Esophagus muscularis mucosa (tissue), 4 donors: Measurements from ENCODE around the gene PRKCE. TPM values are rescaled to one million over a fixed set of nuclear protein-coding genes. Genes with fewer than 3 reads are reported as not detected.

Experiments used
- DNase-seq: peaks from one replicate; pipeline ENCODE4 v3.0.0-alpha.2; 2017; ENCODE audit errors: extremely low spot score
- H3K27ac ChIP-seq, 4 donors: fragments of 200-600 bp; sonication (generic); replicated peaks in 1 of 4; 1 replicate in 3 of 4; 2 replicates in 1 of 4; pipeline ENCODE4 v1.5.1; 2016 to 2019; ENCODE audit warnings: mild to moderate bottlenecking in 1 of 4
- H3K27me3 ChIP-seq, 4 donors: fragments of 200-600 bp; sonication (generic); one replicate each; pipeline versions ENCODE4 v1.5.1 to v1.6.0; 2016 to 2019
- H3K36me3 ChIP-seq, 4 donors: fragments of 200-600 bp; sonication (generic); one replicate each; pipeline ENCODE4 v1.5.1; 2016 to 2019
- H3K4me1 ChIP-seq, 4 donors: fragments of 200-600 bp; sonication (generic); one replicate each; pipeline ENCODE4 v1.5.1; 2016 to 2019
- H3K4me3 ChIP-seq, 4 donors: fragments of 200-600 bp; sonication (generic); 1 replicate in 2 of 4; 2 replicates in 2 of 4; pipeline ENCODE4 v1.5.1; 2016 to 2019; ENCODE audit warnings: mild to moderate bottlenecking in 4 of 4, moderate library complexity in 1 of 4
- H3K9me3 ChIP-seq, 4 donors: fragments of 200-600 bp; sonication (generic); 1 replicate in 3 of 4; 2 replicates in 1 of 4; pipeline ENCODE4 v1.5.1; 2016 to 2019
- EP300 ChIP-seq: sonication (generic); formaldehyde crosslinking; IDR thresholded peaks from one replicate; pipeline ENCODE4 v1.6.1; 2017; ENCODE audit warnings: antibody characterized with exemption
- POLR2A ChIP-seq: fragments of 450-650 bp; IDR thresholded peaks from one replicate; pipeline ENCODE4 v1.6.1; 2017; ENCODE audit warnings: antibody characterized with exemption, moderate library complexity, mild to moderate bottlenecking, low read depth
- POLR2AphosphoS5 ChIP-seq, 2 donors: sonication (generic); formaldehyde crosslinking; IDR thresholded peaks; one replicate each; pipeline ENCODE4 v1.6.1; 2017; ENCODE audit warnings: antibody characterized with exemption in 2 of 2
- WGBS: methylation state at CpG from one replicate; pipeline ENCODE4 v1.1.5; 2018; 5-methylcytosine and 5-hydroxymethylcytosine counted together
- intact Hi-C: fragments of 100-400 bp; cut with DNase I; formaldehyde crosslinking; loops from one replicate; pipeline ENCODE4 v1.15.1; 2023
- total RNA-seq, 4 donors: library from RNA; depleted of rRNA; stranded (reverse); fragments of >200 nt; gene quantifications; one replicate each; pipeline versions ENCODE4 v1.1.0 to v1.2.1, GENCODE V29; 2016
- TF ChIP-seq, protein P1 (sequence below), 3 experiments: fragments of 200-600 bp in 2 of 3; fragments of 450-650 bp in 1 of 3; sonication (generic) in 2 of 3; IDR thresholded peaks; one replicate each; pipeline ENCODE4 v1.5.1; 2017 to 2019; ENCODE audit warnings: antibody characterized with exemption in 3 of 3, mild to moderate bottlenecking in 2 of 3, moderate library complexity in 1 of 3

The PRKCE gene
- total RNA-seq, 4 donors from 2014 or later = 11.6 to 21.1 (median 13.0) TPM

DNA sequence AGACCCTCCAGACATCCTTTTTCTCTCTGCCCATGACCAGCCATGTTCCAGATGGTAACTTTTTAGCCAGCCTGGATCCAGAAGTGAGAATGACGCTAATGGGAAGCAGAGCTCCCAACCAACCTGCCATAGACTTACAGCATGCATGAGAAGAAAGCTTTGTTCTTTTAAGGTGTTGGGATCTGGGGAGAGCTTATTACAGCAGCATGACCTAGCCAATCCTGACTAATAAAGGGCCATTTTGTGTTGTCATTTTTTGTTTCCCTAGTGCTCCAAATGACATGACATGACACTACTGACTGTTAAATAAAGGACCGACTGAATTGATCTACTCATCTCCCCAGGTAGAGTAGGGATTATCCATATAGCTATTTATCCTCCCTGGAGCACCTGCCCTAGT, 5.2 kb upstream of the PRKCE start:
- Histone ChIP-seq H3K36me3 (no peaks in the 10 kb centered on the region), H3K4me3 (no peak overlapping the region), H3K9me3 (no peaks in the 10 kb centered on the region), H3K27ac (no peak overlapping the region), H3K27me3 (peaks cover 0 to 12% (median 0%) of the 10 kb centered on the region in 4 donors), H3K4me1 (peaks cover 22 to 44% (median 39%) of the 10 kb centered on the region in 4 donors)
- DNase-seq = no peak
- TF ChIP-seq POLR2A (no peak), EP300 (no peak), POLR2AphosphoS5 (IDR thresholded peaks at IDR 0.05) (no peak)
- TF ChIP-seq, protein P1, sequence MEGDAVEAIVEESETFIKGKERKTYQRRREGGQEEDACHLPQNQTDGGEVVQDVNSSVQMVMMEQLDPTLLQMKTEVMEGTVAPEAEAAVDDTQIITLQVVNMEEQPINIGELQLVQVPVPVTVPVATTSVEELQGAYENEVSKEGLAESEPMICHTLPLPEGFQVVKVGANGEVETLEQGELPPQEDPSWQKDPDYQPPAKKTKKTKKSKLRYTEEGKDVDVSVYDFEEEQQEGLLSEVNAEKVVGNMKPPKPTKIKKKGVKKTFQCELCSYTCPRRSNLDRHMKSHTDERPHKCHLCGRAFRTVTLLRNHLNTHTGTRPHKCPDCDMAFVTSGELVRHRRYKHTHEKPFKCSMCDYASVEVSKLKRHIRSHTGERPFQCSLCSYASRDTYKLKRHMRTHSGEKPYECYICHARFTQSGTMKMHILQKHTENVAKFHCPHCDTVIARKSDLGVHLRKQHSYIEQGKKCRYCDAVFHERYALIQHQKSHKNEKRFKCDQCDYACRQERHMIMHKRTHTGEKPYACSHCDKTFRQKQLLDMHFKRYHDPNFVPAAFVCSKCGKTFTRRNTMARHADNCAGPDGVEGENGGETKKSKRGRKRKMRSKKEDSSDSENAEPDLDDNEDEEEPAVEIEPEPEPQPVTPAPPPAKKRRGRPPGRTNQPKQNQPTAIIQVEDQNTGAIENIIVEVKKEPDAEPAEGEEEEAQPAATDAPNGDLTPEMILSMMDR (IDR thresholded peaks at IDR 0.05) = no peak
- 81% methylated on average over 2 of the region's 2 CpGs for whole genome bisulfite sequencing
- intact Hi-C loops = loop anchor here (10.0 kb wide), 1 partner anchor 809 kb away; no protein-coding TSS in a partner anchor

- no peak overlapping the region for H3K4me3 ChIP-seq
- H3K27ac ChIP-seq = peak overlapping the region in 1 of 4 donors; percentile 14
- TF ChIP-seq EP300 (no peak), POLR2AphosphoS5 (IDR thresholded peaks at IDR 0.05) (no peak), POLR2A (no peak)
- TF ChIP-seq, protein P1 (IDR thresholded peaks at IDR 0.05) = no peak
- no peak for DNase-seq
- H3K4me1 ChIP-seq = peaks cover 27 to 49% (median 43%) of the 10 kb centered on the region in 4 donors
- no peaks in the 10 kb centered on the region for H3K36me3 ChIP-seq
- intact Hi-C loops = loop anchor here (10.0 kb wide), 1 partner anchor 807 kb away; no protein-coding TSS in a partner anchor
- H3K27me3 ChIP-seq = peaks cover 0 to 5% (median 0%) of the 10 kb centered on the region in 4 donors
- H3K9me3 ChIP-seq = no peaks in the 10 kb centered on the region
- 71% methylated on average over 9 of the region's 9 CpGs for WGBS
These were observed 4.1 kb upstream of the PRKCE start for GRCh38 chr2:45647356-45647755.

DNA sequence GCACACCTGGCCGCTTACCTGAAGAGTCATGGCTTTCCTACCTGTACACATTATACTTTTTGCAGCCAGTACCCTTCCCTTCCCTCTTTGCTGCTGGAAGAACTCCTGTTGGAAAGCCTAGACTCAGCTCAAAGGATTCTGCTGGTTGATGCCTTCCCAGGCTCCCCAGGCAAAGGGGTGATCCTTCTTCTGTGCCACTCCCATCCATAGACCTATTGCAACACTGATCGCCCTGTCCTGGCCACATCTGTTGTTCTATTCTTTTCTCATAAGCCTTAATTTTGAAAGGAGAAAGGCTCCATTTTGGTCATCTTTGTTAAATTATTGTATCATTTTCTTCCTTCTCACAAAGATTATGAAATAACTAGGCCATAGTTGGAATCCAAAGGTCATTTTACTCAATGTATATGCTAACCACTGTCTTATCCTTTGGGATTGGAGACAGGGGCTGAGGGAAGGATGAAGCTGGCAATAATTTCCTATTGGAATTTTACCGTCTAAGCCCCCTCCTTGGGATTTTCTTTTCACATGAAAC, 3.4 kb upstream of the PRKCE start:
- intact Hi-C loops = loop anchor here (1.0 to 10.0 kb wide), 2 partner anchors 124 to 807 kb away; no protein-coding TSS in a partner anchor
- Histone ChIP-seq H3K27me3 (peaks cover 0 to under 1% (median 0%) of the 10 kb centered on the region in 4 donors), H3K9me3 (no peaks in the 10 kb centered on the region), H3K36me3 (no peaks in the 10 kb centered on the region), H3K27ac (peak overlapping the region in 2 of 4 donors; percentile 100), H3K4me3 (no peak overlapping the region), H3K4me1 (peaks cover 25 to 53% (median 48%) of the 10 kb centered on the region in 4 donors)
- TF ChIP-seq, protein P1 (IDR thresholded peaks at IDR 0.05) = no peak
- TF ChIP-seq POLR2A (no peak), POLR2AphosphoS5 (IDR thresholded peaks at IDR 0.05) (no peak), EP300 (no peak)
- DNase-seq = no peak
- WGBS = 96% methylated on average over 3 of the region's 3 CpGs

DNA sequence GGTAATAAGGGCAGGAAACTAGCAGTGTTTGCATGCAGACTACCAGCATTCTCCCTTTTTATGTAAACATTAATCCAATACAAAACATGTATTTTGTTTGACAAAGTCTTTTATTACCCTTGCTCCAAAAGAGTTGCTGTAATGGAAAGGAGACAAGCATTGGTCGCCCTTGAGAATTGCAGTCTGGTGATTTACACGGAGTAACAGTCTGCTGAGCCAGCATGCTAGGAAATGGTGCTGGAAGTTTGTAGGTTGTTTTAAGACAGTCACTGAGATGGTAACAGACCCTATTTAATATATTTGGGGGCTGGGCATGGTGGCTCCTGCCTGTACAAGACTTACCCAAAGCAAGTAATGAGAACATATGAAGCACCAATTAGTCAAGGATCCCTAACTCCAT, 2.8 kb upstream of the PRKCE start:
- H3K4me3 ChIP-seq = no peak overlapping the region
- H3K36me3 ChIP-seq = no peaks in the 10 kb centered on the region
- no peak for DNase-seq
- H3K9me3 ChIP-seq = no peaks in the 10 kb centered on the region
- intact Hi-C loops = loop anchor here (1.0 to 10.0 kb wide), 2 partner anchors 124 to 806 kb away; no protein-coding TSS in a partner anchor
- TF ChIP-seq EP300 (no peak), POLR2A (no peak), POLR2AphosphoS5 (IDR thresholded peaks at IDR 0.05) (no peak)
- TF ChIP-seq, protein P1 (IDR thresholded peaks at IDR 0.05) = no peak
- no peaks in the 10 kb centered on the region for H3K27me3 ChIP-seq
- 82% methylated on average over 2 of the region's 2 CpGs for WGBS
- peaks cover 22 to 54% (median 48%) of the 10 kb centered on the region in 4 donors for H3K4me1 ChIP-seq
- peak overlapping the region; percentile 99 to 100 (median 100) for H3K27ac ChIP-seq
